Activated CD4-positive, alpha-beta T cell treated with anti-CD3 and anti-CD28 coated beads, Interleukin-2, amount 50 U/mL, for 16 hours (primary cell): Measurements from ENCODE around the gene CHCHD4.
"Not testable (repeated sequence)": the region's sequence is repeated elsewhere in the genome, so short reads cannot be mapped to it uniquely, and the experiment has no call there.

Experiments
- DNase-seq: peaks from one replicate; pipeline ENCODE4 v3.0.0-alpha.2; 2020

The CHCHD4 gene

DNA sequence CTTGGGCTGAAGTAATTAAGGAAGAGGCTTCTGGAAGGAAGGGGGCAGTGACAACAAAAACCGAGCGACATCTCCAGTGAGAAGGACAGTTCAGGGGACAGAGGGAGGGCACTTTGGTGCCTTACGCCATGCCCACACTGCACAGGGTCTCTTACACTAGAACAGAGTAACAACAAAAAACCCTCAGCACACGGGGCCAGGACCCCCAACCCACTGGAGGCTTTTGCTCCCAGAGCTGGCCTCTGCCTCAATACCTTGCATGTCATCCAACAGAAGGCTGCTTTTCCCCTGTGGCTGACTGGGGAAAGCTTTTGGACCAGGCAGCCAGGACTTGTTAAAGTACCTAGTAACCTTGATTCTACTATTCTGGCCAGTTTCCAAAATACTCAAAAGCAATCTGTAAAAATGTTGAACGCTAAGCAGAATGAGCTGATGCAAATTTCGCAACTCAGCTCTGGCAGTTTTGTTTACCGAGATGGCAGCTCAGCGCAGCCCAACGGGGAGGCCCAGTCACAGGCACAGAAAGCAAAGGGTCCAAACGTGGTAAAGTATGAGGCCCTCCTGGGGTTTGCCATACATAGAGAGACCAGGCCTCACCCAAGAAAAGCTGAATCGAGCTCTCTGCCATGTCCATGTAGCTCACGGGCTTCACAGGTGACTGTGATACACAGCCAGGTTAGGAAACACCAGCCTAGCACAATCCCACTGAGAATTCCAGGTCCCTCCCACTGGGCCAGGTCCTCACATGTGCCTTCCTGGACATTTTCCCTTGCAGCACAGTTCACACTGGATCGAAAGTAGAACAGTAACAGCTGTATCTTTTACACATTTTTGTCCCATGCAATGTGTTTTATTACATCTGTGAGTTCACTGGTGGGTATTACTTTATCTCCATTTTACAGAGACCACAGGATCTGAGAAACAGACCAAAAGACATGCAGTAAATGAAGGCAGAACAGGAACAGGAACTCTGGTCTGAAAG, 6.0 kb downstream of the CHCHD4 start:
- no peak for DNase-seq

- no peak for DNase-seq
Observed at GRCh38 chr3:14117468-14118399, 6.9 kb downstream of the CHCHD4 start.

DNA sequence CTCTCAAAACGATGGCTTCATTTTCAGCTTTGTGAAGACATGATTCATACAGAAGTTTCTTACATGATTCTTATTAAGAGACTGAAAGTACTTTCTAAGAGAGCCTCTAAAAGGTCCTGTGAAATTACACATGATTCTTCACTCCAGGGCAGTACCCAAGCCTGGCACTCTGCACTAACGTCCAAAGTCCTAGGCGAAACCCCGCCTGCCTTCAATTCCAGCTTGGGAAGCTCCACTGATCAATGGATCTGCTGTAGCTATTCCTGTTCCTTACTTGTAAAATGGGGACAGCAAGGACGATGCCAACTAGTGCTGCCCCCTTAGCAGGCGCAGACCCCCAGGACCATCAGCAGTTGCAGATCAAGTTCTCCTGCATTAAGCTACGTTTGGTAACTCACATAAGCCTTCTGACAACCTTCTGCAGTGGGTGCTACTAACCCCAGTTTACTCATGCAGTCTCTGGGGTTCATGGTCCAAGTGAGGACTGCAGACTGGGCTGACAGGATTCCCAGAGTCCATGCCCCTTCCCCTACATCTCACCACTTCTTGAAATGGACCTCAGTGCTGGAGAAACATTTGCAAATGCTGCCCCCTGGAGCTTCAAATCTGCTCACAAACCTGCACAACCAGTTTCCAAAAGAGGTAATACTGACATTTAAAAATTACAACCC, 10.6 kb downstream of the CHCHD4 start:
- no peak for DNase-seq

- no peak for DNase-seq
Observed at GRCh38 chr3:14110699-14111098, 14.0 kb downstream of the CHCHD4 start.

DNA sequence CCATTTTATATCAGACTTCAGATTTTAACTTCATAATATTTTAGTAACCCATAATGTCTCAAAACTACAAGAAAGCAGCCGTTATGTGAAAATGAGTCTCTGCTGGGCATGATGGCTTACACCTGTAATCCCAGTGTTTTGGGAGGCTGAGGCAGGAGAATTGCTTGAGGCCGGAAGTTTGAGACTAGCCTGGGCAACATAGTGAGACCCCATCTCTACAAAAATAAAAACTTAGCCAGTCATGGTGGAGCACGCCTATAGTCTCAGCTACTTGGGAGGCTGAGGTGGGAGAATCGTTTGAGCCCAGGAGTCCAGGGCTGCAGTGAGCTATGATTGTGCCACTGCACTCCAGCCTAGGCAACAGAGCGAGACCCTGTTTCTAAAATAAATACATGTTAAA, 14.8 kb downstream of the CHCHD4 start:
- DNase-seq, result not testable (repeated sequence)

DNA sequence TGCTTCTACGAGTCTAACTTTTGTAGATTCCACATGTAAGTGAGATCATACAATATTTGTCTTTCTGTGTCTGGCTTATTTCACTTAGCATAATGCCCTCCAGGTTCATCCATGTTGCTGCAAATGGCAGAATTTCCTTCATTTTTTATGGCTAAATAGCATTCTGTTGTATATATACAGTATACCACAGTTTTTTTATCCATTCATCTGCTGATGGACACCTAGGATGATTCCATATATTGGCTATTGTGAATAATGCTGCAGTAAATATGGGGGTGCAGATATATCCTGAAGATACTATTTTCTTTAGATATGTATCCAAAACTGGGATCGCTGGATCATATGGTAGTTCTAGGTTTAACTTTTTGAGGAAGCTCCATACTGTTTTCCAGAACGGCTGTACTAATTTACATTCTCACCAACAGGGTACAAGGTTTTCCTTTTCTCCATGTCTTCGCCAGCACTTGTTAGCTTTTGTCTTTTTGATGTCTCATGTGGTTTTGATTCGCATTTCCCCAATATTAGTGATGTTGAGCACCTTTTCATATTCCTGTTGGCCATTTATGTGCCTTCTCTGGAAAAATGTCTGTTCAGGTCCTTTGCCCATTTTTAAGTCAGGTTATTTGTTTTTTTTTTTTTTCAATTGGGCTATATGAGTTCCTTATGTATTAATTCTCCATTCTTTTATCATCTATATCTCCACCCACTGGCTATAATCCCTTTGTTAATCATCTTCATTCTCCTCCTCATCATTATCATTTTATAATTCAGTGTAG, 26.9 kb downstream of the CHCHD4 start:
- DNase-seq, result no peak

DNA sequence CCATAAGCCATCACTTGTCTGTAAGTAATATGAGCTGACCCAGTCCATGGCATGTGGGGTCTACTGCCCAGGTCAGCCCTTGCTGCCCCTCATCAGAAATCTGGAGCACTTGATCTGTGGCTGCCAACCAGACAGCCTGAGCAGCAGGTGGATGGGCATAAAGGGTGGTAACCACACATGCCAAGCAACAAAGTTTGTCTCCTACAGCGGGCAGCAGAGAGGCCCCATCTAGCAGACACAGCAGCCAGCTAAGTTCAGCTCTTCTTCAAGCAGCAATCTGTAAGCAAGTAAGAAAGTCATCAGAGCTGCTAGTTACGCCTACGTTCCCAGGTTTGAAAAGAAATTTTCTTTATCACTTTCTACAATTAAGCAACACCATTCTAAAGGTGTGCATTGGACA, 27.9 kb downstream of the CHCHD4 start:
- no peak for DNase-seq

DNA sequence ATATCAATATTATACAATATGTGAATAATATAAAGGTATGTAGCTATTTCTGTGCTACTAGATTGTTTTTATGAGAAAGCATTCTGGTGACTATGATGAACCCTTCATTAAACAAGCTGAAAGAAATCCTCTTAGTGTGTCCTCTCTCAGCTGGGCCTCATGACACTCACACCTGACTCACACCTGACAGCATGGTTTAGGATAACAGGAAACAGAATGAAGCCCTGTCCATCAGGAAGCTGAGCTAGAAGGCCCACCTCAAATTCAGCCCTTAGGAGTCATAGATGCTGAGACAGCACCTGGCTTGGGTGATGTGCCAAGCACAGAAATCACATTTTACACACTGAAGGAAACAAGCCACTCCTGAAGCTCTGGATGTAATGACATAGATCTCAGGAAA, 30.8 kb downstream of the CHCHD4 start:
- DNase-seq, result no peak

DNA sequence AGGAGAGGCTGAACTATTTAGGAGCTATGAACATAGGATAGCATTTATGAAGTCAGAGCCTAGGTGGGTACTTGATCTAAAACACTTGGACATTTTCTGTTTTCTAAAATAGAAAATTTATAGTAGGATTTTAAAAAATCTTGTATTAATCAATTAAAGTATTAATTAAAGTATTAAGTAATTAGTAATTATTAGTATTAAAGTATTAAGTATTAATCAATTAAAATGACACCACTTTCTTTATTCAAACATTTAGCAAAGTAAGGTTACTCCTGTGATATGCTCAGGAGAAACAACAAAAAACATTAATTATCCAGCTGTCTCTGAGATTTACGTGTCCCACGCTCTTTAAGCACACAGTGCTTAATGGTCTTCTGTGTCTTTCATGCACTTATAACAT, 32.2 kb downstream of the CHCHD4 start:
- DNase-seq, result no peak

DNA sequence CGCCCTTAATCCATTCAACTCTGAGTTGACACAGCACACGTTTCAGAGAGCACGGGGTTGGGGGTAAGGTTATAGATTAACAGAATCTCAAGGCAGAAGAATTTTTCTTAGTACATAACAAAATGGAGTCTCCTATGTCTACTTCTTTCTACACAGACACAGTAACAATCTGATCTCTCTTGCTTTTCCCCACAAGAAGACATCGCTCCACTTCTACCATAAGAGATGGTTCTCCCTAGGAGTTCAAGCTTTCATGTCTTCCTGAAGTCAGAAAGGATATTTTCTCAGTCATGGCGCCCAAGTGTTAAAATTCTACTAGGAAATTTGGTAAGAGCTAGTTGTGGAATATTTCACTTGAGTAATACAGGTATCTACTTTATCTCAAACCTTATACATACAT, 32.7 kb downstream of the CHCHD4 start:
- DNase-seq, result not testable (repeated sequence)

DNA sequence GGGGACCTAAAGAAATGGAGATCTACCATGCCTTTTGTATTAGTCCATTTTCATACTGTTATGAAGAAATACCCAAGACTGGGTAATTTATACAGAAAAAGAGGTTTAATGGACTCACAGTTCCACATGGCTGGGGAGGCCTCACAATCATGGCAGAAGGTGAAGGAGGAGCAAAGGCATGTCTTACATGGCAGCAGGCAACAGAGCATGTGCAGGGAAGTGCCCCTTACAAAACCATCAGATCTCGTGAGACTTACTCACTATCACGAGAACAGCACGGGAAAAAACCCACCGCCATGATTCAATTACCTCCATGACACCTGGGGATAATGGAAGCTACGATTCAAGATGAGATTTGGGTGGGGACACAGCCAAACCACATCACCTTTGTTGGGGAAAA, 37.2 kb downstream of the CHCHD4 start:
- not testable (repeated sequence) for DNase-seq

DNA sequence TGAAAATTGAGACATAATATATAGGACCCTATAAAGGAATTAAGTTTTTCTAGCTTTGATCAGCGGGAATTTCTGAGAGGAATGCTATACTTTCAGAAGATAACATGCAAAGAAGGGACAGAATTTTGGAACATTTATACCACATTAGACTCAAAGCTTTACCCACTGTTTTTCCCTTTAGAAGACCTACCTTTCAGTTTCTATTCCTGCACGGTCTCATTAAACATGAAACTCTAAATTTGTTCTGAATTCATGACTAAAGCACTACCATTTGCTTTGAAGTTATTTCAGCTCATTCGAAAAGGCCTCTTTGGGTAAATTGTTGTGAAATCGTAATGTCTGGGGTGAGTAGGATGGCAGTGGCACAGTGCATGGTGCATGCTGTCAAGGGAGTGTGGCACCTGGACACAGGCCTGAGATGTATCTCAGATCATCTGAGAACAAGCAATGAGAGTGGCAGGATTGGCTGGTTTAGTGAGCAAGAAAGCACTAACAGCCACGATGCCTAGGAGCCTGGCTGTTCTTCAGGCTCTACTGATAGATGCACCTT, 42.5 kb downstream of the CHCHD4 start:
- DNase-seq, result peak; percentile 27

DNA sequence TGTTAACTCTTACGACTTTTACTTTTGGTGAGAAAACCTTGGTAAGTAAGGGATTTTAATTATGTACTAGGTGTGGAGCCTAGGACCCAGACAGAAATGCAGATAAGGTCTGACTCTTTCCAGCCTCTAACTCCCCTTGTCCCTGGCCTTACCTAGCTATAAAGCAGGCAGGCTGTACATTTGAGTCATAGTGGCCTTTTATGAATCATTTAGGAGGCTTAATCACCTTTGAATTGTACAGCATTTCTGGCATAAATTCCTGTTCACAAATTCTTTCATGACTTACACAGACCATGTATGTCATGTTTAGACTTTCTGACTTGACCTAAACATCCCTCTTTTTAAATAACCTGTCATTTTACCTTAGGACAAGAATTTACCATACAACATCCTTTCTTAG, 47.4 kb downstream of the CHCHD4 start:
- no peak for DNase-seq

GRCh38 chr3:14075233-14075632, 49.4 kb downstream of the CHCHD4 start:
- not testable (repeated sequence) for DNase-seq

DNA sequence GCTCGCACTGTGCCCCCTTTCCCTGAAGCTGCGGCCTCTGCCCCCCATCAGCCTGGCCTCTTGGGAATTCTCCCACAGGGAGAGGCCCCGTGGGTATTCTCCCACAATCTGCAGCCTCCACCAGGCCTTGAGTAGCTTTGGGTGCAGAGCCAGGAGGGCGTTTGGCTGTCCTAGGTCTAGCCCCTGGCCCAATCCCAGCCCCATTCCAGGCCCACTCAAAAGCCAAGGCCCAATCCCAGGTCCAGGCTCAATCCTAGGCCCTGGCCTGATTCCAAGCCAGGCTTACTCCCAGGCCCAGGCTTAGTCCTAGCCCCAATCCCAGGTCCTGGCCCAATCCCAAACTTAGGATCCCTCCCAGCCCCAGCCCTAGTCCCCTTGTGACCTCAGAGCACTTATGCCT, 59.8 kb downstream of the CHCHD4 start:
- DNase-seq, result no peak

DNA sequence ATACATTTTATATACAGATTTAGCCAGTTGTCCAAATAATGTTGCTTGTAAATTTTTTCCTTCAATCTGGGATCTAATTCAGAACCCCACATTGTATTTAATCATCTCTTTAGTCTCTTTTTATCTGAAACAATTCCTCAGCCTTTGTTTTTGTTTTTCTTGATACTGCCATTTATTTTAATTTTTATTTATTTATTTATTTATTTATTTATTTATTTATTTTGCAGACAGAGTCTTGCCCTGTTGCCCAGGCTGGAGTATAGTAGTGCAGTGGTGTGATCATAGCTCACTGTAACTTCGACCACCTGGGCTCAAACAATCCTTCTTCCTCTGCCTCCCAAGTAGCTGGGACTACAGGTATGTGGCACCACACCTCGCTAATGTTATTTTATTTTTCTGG, 61.5 kb downstream of the CHCHD4 start:
- no peak for DNase-seq
